SK-N-SH treated with all-trans-retinoic acid at 6 μM for 48 hours (cell line): Measurements from ENCODE around the gene LRRC14B.

Experiments
- ESRRG ChIP-seq: fragments of 250-450 bp; sonication (Bioruptor Pico); IDR thresholded peaks from 2 replicates; pipeline ENCODE4 v1.6.1; 2021; ENCODE audit warnings: mild to moderate bottlenecking
- PATZ1 ChIP-seq: fragments of 250-450 bp; sonication (Bioruptor Pico); IDR thresholded peaks from 2 replicates; pipeline ENCODE4 v1.8.0; 2020; ENCODE audit warnings: mild to moderate bottlenecking, moderate library complexity, borderline replicate concordance
- TCF4 ChIP-seq: fragments of 250-450 bp; sonication (Bioruptor Pico); IDR thresholded peaks from 2 replicates; pipeline ENCODE4 v1.8.0; 2021; ENCODE audit warnings: mild to moderate bottlenecking, moderate library complexity, borderline replicate concordance
- TF ChIP-seq, protein P1 (sequence below): fragments of 250-450 bp; sonication (Bioruptor Pico); IDR thresholded peaks from 2 replicates; pipeline ENCODE4 v1.5.1; 2020; ENCODE audit warnings: low read depth, mild to moderate bottlenecking, moderate library complexity

DNA sequence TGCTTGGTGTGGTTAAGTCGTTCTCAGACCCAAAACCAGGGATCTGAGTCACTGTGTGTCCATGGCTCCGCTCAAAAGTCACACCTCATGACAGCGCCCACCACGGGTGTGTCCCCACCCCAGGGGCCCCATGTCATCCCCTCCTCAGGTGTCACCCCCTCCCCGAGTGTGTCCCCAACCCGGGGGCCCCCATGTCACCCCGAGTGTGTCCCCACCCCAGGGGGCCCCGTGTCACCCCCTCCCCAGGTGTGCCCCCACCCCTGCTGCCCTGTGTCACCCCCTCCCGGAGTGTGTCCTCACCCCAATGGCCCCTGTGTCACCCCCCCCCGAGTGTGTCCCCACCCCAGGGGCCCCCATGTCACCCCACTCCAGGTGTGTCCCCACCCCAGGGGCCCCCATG is 5.1 kb downstream of the LRRC14B start:
- TF ChIP-seq, protein P1, sequence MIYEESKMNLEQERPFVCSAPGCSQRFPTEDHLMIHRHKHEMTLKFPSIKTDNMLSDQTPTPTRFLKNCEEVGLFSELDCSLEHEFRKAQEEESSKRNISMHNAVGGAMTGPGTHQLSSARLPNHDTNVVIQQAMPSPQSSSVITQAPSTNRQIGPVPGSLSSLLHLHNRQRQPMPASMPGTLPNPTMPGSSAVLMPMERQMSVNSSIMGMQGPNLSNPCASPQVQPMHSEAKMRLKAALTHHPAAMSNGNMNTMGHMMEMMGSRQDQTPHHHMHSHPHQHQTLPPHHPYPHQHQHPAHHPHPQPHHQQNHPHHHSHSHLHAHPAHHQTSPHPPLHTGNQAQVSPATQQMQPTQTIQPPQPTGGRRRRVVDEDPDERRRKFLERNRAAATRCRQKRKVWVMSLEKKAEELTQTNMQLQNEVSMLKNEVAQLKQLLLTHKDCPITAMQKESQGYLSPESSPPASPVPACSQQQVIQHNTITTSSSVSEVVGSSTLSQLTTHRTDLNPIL (CRISPR knock-in tag), result no peak
- TF ChIP-seq ESRRG (CRISPR knock-in tag) (no peak), PATZ1 (no peak), TCF4 (CRISPR knock-in tag) (no peak)
